K562 (cell line): ENCODE measurements around the gene IL11. TPM values are rescaled to one million over a fixed set of nuclear protein-coding genes. Genes with fewer than 3 reads are reported as not detected.

Source experiments
- ATAC-seq: fragments of 200-7000 bp; cut with Tn5 transposase; 3 replicates; pipeline ENCODE4 v1.9.1; 2020; ENCODE audit warnings: moderate library complexity
- BruUV-seq: library from RNA; stranded (reverse); fragments of 400-500 nt; replicated peaks from 2 replicates; lab custom pipeline; 2021; lab: Mats Ljungman, UMichigan
- CTCF ChIA-PET: fragments of 300-600 bp; formaldehyde crosslinking; extraction: SDS; loops from one replicate; lab custom pipeline; 2021; ENCODE audit warnings: low intra/inter-chr PET ratio; lab: Yijun Ruan, JAX
- POLR2A ChIA-PET: fragments of 300-600, 350-650 bp; sonication (Branson Sonifier 250); formaldehyde crosslinking; extraction: SDS; loops from one replicate; lab custom pipeline; 2021; ENCODE audit warnings: antibody characterized with exemption, inconsistent platforms; lab: Yijun Ruan, JAX
- DNase-seq, 4 experiments: peaks; one replicate each; pipeline versions ENCODE4 v3.0.0 to v3.0.0-alpha.2; 2011 to 2018; ENCODE audit warnings: low spot score in 3 of 4, mixed read lengths in 3 of 4; ENCODE audit errors: extremely low read depth in 1 of 4
- FAIRE-seq: peaks from 2 replicates; lab custom pipeline; 2011; peaks lifted over from hg19 to GRCh38; lab: Jason Lieb, UNC
- H2AFZ ChIP-seq: 2 replicates; pipeline ENCODE4 v1.6.0; 2011; ENCODE audit warnings: low read depth, low read length, control low read depth, inconsistent platforms
- H3K27ac ChIP-seq: fragments of 200-600 bp; 3 replicates; pipeline ENCODE4 v1.8.0; 2011; ENCODE audit warnings: low read depth, mild to moderate bottlenecking, control low read depth, inconsistent platforms, low read length, moderate library complexity, mixed read lengths; ENCODE audit errors: extremely low read depth
- H3K27me3 ChIP-seq, 2 experiments: fragments of 300-600 bp in 1 of 2; 2 replicates in 1 of 2; 3 replicates in 1 of 2; pipeline versions ENCODE4 v1.6.0 to v1.8.0; 2011; ENCODE audit warnings: inconsistent platforms in 2 of 2, low read length in 2 of 2, mild to moderate bottlenecking in 1 of 2, mixed read lengths in 1 of 2, moderate library complexity in 1 of 2; ENCODE audit not compliant: control insufficient read depth in 2 of 2, insufficient read depth in 2 of 2
- H3K36me3 ChIP-seq: fragments of 300-600 bp; 3 replicates; pipeline ENCODE4 v1.8.0; 2011; ENCODE audit warnings: mild to moderate bottlenecking, low read length, inconsistent platforms; ENCODE audit not compliant: control insufficient read depth, insufficient read depth
- H3K4me1 ChIP-seq, 2 experiments: fragments of 200-600 bp in 1 of 2; replicated peaks in 1 of 2; 2 replicates in 1 of 2; 3 replicates in 1 of 2; pipeline versions ENCODE4 v1.5.1 to v1.8.0; 2011; ENCODE audit warnings: inconsistent platforms in 2 of 2, low read length in 2 of 2, mild to moderate bottlenecking in 1 of 2, mixed read lengths in 1 of 2, moderate library complexity in 1 of 2; ENCODE audit not compliant: control insufficient read depth in 2 of 2, insufficient read depth in 2 of 2
- H3K4me2 ChIP-seq: 2 replicates; pipeline ENCODE4 v1.6.1; 2011; ENCODE audit warnings: low read length, control low read depth, inconsistent platforms, mixed read lengths; ENCODE audit not compliant: insufficient read depth
- H3K4me3 ChIP-seq: fragments of 200-600 bp; sonication (generic), shearing (Covaris generic); 2 replicates; pipeline ENCODE4 v1.5.1; 2016; ENCODE audit warnings: control low read depth, inconsistent platforms
- H3K79me2 ChIP-seq: fragments of 200-600 bp; 3 replicates; pipeline ENCODE4 v1.8.0; 2011; ENCODE audit warnings: low read length, inconsistent platforms; ENCODE audit not compliant: control insufficient read depth, insufficient read depth
- H3K9ac ChIP-seq, 2 experiments: 2 replicates each; pipeline versions ENCODE4 v1.6.0 to v1.6.1; 2011; ENCODE audit warnings: low read depth in 2 of 2, low read length in 2 of 2, control low read depth in 1 of 2, inconsistent platforms in 1 of 2, mild to moderate bottlenecking in 1 of 2, mixed read lengths in 1 of 2; ENCODE audit not compliant: insufficient read depth in 1 of 2
- H3K9me1 ChIP-seq: one replicate; pipeline ENCODE4 v1.6.0; 2011; ENCODE audit warnings: inconsistent platforms, mild to moderate bottlenecking, low read length, moderate library complexity; ENCODE audit not compliant: control insufficient read depth, insufficient read depth
- H3K9me3 ChIP-seq: replicated peaks from 2 replicates; pipeline ENCODE4 v1.5.1; 2011; ENCODE audit warnings: low read depth, low read length, inconsistent platforms; ENCODE audit not compliant: control insufficient read depth, insufficient read depth
- H4K20me1 ChIP-seq: replicated peaks from 2 replicates; pipeline ENCODE4 v1.6.1; 2011; ENCODE audit warnings: low read length, inconsistent platforms, mixed read lengths; ENCODE audit not compliant: control insufficient read depth, insufficient read depth
- CTBP1 ChIP-seq: fragments of 450-650 bp; IDR thresholded peaks from 2 replicates; pipeline ENCODE4 v1.6.1; 2016; ENCODE audit warnings: borderline replicate concordance
- EGR1 ChIP-seq: fragments of 450-650 bp; conservative IDR thresholded peaks from 2 replicates; pipeline ENCODE4 v1.6.1; 2017; ENCODE audit warnings: mild to moderate bottlenecking
- EP400 ChIP-seq: fragments of 450-650 bp; IDR thresholded peaks from 2 replicates; pipeline ENCODE4 v1.6.1; 2017; ENCODE audit warnings: antibody characterized with exemption, mild to moderate bottlenecking, moderate library complexity
- KDM1A ChIP-seq, 2 experiments: fragments of 450-650 bp; IDR thresholded peaks; 2 replicates each; pipeline ENCODE4 v1.6.1; 2016; ENCODE audit warnings: mild to moderate bottlenecking in 2 of 2
- KLF10 ChIP-seq: fragments of 250-450 bp; sonication (Bioruptor Pico); IDR thresholded peaks from 2 replicates; pipeline ENCODE4 v1.6.1; 2021; ENCODE audit warnings: matching md5 sums
- MYBL2 ChIP-seq, 2 experiments: fragments of 450-650 bp in 1 of 2; sonication (generic) in 1 of 2; formaldehyde crosslinking in 1 of 2; IDR thresholded peaks; 2 replicates each; pipeline versions ENCODE4 v1.6.1 to v1.8.1; 2017 to 2022; ENCODE audit warnings: borderline replicate concordance in 1 of 2, inconsistent platforms in 1 of 2, low read depth in 1 of 2, mild to moderate bottlenecking in 1 of 2, missing genetic modification reagents in 1 of 2, moderate library complexity in 1 of 2
- NR4A1 ChIP-seq, 2 experiments: fragments of 250-450 bp in 1 of 2; fragments of 450-650 bp in 1 of 2; sonication (Bioruptor Pico) in 1 of 2; IDR thresholded peaks; 2 replicates each; pipeline versions ENCODE4 v1.4.0 to v1.6.1; 2016 to 2020; ENCODE audit warnings: mild to moderate bottlenecking in 2 of 2, missing compliant biosample characterization in 1 of 2, missing genetic modification characterization in 1 of 2, moderate library complexity in 1 of 2
- PML ChIP-seq: IDR thresholded peaks from 2 replicates; pipeline ENCODE4 v1.6.1; 2012; ENCODE audit warnings: low read length, inconsistent platforms
- PTRF ChIP-seq: fragments of 450-650 bp; IDR thresholded peaks from 2 replicates; pipeline ENCODE4 v1.6.1; 2016; ENCODE audit warnings: mild to moderate bottlenecking, missing genetic modification characterization, missing compliant biosample characterization
- YY1 ChIP-seq, 3 experiments: IDR thresholded peaks; 2 replicates each; pipeline ENCODE4 v1.6.1; 2011; ENCODE audit warnings: low read length in 2 of 3, mild to moderate bottlenecking in 2 of 3, moderate library complexity in 2 of 3, borderline replicate concordance in 1 of 3, control low read depth in 1 of 3, low read depth in 1 of 3; ENCODE audit not compliant: insufficient read depth in 3 of 3, insufficient replicate concordance in 2 of 3, control insufficient read depth in 1 of 3, insufficient read length in 1 of 3; ENCODE audit errors: extremely low read depth in 1 of 3
- ZNF830 ChIP-seq: fragments of 250-450 bp; sonication (Bioruptor Pico); IDR thresholded peaks from 2 replicates; pipeline ENCODE4 v1.5.0; 2021; ENCODE audit warnings: mild to moderate bottlenecking
- WGBS: fragments of 100-300 bp; shearing (Covaris generic); methylation state at CpG from one replicate; pipeline ENCODE4 v1.1.6; 2016; ENCODE audit warnings: low coverage, mixed read lengths; ENCODE audit not compliant: insufficient coverage; ENCODE audit errors: missing lambda C conversion rate; 5-methylcytosine and 5-hydroxymethylcytosine counted together
- in situ Hi-C: fragments of 300-500 bp; cut with MboI; formaldehyde crosslinking; loops from 4 replicates; pipeline ENCODE4 v1.15.0; 2018; ENCODE audit warnings: inconsistent platforms, mixed read lengths
- intact Hi-C: fragments of 100-400 bp; cut with micrococcal nuclease; formaldehyde crosslinking; loops from 2 replicates; pipeline ENCODE4 v1.14.2; 2022
- polyA plus RNA-seq, 8 experiments: library from polyadenylated mRNA; depleted of rRNA in 4 of 8; stranded (reverse) in 5 of 8; unstranded in 3 of 8; fragments of >200 nt; fragmentation: Nextera tagmentation in 2 of 8; fragmentation: Illumina TruSeq in 1 of 8; extraction: Ambion mirVana in 2 of 8; extraction: Trizol in 1 of 8; gene quantifications; 2 replicates each; pipeline versions ENCODE4 v1.2.1 to v1.2.3, GENCODE V29; 2011 to 2014; ENCODE audit warnings: inconsistent platforms in 1 of 8, missing spikeins in 1 of 8
- total RNA-seq, 7 experiments: library from RNA; depleted of rRNA in 6 of 7; stranded (reverse); fragments of >200 nt in 6 of 7; fragmentation: Illumina TruSeq in 2 of 7; extraction: Trizol in 2 of 7; gene quantifications; 2 replicates each; pipeline versions ENCODE4 v1.2.1 to v1.2.3, GENCODE V29; 2011 to 2021; ENCODE audit warnings: low replicate concordance in 1 of 7
- TF ChIP-seq, protein P1 (sequence below): sonication (generic); formaldehyde crosslinking; IDR thresholded peaks from 2 replicates; pipeline ENCODE4 v1.8.1; 2023; ENCODE audit warnings: mild to moderate bottlenecking, missing genetic modification reagents
- TF ChIP-seq, protein P2 (sequence below): fragments of 200-800 bp; sonication (Bioruptor generic); IDR thresholded peaks from 2 replicates; pipeline ENCODE4 v1.6.1; 2016; ENCODE audit warnings: missing genetic modification characterization, missing compliant biosample characterization

Gene IL11
- total and polyA plus RNA-seq, 9 of the 15 experiments (the other 6 are each of a cell fraction or from before 2014, with no cell fraction given): 0.04 to 0.42 (median 0.06) TPM; not detected in 6

DNA sequence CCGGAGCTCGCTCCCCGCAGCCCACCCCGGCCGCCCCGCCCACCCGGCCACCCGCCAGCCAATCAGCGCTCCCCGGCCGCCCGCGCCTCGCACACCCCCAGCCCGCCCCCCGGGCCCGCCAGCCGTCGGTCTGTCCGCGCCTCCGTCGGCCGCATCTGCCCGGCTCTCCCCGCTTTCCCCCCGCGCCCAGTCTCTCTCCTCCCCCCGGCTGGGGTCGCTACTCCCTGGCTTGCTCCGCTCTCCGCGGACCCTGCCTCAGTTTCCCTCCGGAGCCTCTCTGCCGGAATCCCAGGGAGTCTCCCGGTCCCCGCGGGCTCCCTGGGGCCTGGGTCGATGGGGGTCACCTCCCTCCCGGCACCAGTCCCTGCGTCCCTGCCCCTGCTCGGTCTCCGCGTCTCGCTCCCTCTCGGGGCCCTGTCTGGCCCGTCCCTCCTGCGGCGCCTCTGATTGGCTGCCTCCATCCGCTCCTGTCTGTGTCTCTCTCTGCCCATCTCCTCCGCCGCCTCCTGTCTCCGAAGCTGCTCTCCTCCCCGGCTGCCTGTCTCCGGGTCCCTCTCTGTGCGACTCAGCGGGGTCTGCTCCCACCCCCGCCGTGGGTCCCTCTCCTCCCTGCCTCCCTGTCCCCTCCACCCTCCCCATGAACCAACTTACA is 484 bp downstream of the IL11 start:
- CTCF ChIA-PET: no interaction called here
- Histone ChIP-seq H3K27ac (no peak overlapping the region), H3K4me3 (no peak overlapping the region; the same call in 1 of the 2 replicates), H2AFZ (peak overlapping the region; percentile 58; the same call in 1 of the 2 replicates), H3K9me3 (no peaks in the 10 kb centered on the region), H3K36me3 (no peaks in the 10 kb centered on the region), H3K27me3 (peaks cover 11% of the 10 kb centered on the region in 2 experiments; a peak in 4 of 5 replicates), H4K20me1 (0 out of 2 replicates have a peak, but pooled peaks cover 3% of the 10 kb centered on the region), H3K9me1 (no peaks in the 10 kb centered on the region), H3K4me1 (peaks cover 2 to 56% of the 10 kb centered on the region in 2 experiments; a peak in 3 of 5 replicates), H3K9ac (peak overlapping the region in 1 of 2 experiments; percentile 81; a peak in 2 of 4 replicates), H3K4me2 (peak overlapping the region; percentile 39; the same call in 1 of the 2 replicates), H3K79me2 (no peaks in the 10 kb centered on the region)
- BruUV-seq: no TSS peak
- intact Hi-C loops (no loop called here), in situ Hi-C loops (no loop called here)
- POLR2A ChIA-PET: interaction anchor here (1.2 kb wide), 1 partner anchor 9 kb away, joined by 3 read pairs; no protein-coding TSS in a partner anchor
- peak; percentile 64 for ATAC-seq
- 2% methylated on average over 28 of the region's 59 CpGs for WGBS
- no peak for FAIRE-seq
- DNase-seq: peak; percentile 52 to 93 (median 86)
- TF ChIP-seq, protein P1, sequence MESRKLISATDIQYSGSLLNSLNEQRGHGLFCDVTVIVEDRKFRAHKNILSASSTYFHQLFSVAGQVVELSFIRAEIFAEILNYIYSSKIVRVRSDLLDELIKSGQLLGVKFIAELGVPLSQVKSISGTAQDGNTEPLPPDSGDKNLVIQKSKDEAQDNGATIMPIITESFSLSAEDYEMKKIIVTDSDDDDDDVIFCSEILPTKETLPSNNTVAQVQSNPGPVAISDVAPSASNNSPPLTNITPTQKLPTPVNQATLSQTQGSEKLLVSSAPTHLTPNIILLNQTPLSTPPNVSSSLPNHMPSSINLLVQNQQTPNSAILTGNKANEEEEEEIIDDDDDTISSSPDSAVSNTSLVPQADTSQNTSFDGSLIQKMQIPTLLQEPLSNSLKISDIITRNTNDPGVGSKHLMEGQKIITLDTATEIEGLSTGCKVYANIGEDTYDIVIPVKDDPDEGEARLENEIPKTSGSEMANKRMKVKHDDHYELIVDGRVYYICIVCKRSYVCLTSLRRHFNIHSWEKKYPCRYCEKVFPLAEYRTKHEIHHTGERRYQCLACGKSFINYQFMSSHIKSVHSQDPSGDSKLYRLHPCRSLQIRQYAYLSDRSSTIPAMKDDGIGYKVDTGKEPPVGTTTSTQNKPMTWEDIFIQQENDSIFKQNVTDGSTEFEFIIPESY (CRISPR knock-in tag): no peak
- TF ChIP-seq EGR1 (0 out of 2 replicates have a peak, but pooled peaks have one; percentile 14), NR4A1 (CRISPR knock-in tag; IDR thresholded peaks at IDR 0.05) (no peak), NR4A1 (tag; IDR thresholded peaks at IDR 0.05) (no peak), EP400 (no peak), MYBL2 (IDR thresholded peaks at IDR 0.05; ENCODE audit: low read depth) (no peak), MYBL2 (CRISPR knock-in tag; IDR thresholded peaks at IDR 0.05; ENCODE audit: borderline replicate concordance) (no peak), PTRF (tag) (no peak), KLF10 (CRISPR knock-in tag) (no peak), KDM1A (IDR thresholded peaks at IDR 0.05) (no peak), YY1 (IDR thresholded peaks at IDR 0.05; ENCODE audit: borderline replicate concordance in 1 of 3, control insufficient read depth in 1 of 3, extremely low read depth in 1 of 3, insufficient read depth in 3 of 3, insufficient read length in 1 of 3, insufficient replicate concordance in 2 of 3, low read depth in 1 of 3, low read length in 2 of 3) (no peak), ZNF830 (CRISPR knock-in tag) (no peak), PML (no peak), CTBP1 (0 out of 2 replicates have a peak, but pooled peaks have one; percentile 12)
- TF ChIP-seq, protein P2, sequence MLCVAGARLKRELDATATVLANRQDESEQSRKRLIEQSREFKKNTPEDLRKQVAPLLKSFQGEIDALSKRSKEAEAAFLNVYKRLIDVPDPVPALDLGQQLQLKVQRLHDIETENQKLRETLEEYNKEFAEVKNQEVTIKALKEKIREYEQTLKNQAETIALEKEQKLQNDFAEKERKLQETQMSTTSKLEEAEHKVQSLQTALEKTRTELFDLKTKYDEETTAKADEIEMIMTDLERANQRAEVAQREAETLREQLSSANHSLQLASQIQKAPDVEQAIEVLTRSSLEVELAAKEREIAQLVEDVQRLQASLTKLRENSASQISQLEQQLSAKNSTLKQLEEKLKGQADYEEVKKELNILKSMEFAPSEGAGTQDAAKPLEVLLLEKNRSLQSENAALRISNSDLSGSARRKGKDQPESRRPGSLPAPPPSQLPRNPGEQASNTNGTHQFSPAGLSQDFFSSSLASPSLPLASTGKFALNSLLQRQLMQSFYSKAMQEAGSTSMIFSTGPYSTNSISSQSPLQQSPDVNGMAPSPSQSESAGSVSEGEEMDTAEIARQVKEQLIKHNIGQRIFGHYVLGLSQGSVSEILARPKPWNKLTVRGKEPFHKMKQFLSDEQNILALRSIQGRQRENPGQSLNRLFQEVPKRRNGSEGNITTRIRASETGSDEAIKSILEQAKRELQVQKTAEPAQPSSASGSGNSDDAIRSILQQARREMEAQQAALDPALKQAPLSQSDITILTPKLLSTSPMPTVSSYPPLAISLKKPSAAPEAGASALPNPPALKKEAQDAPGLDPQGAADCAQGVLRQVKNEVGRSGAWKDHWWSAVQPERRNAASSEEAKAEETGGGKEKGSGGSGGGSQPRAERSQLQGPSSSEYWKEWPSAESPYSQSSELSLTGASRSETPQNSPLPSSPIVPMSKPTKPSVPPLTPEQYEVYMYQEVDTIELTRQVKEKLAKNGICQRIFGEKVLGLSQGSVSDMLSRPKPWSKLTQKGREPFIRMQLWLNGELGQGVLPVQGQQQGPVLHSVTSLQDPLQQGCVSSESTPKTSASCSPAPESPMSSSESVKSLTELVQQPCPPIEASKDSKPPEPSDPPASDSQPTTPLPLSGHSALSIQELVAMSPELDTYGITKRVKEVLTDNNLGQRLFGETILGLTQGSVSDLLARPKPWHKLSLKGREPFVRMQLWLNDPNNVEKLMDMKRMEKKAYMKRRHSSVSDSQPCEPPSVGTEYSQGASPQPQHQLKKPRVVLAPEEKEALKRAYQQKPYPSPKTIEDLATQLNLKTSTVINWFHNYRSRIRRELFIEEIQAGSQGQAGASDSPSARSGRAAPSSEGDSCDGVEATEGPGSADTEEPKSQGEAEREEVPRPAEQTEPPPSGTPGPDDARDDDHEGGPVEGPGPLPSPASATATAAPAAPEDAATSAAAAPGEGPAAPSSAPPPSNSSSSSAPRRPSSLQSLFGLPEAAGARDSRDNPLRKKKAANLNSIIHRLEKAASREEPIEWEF (CRISPR knock-in tag): no peak
